ENCODE data around the gene EI24.

Gene EI24

GRCh38 chr11:125583496-125583895 lies 14.2 kb downstream of the EI24 start:
- Histone ChIP-seq H3K4me3 (ENCODE audit: low read length) (no peak overlapping the region), H3K4me1 (ENCODE audit: control insufficient read depth, insufficient read depth, low read length) (no peaks in the 10 kb centered on the region), H3K9ac (ENCODE audit: low read depth, low read length) (no peak overlapping the region), H3K9me3 (replicated peaks; ENCODE audit: low read length) (no peaks in the 10 kb centered on the region), H3K36me3 (ENCODE audit: insufficient read depth, low read length) (peaks cover 44% of the 10 kb centered on the region), H3K4me2 (ENCODE audit: low read length) (no peak overlapping the region), H3K27me3 (ENCODE audit: control insufficient read depth, insufficient read depth, low read length) (no peaks in the 10 kb centered on the region)

- H3K36me3 ChIP-seq (ENCODE audit: insufficient read depth, low read length) = peaks cover 31% of the 10 kb centered on the region
Observed at GRCh38 chr11:125585487-125585886, 16.2 kb downstream of the EI24 start.

GRCh38 chr11:125586623-125587022 lies 17.3 kb downstream of the EI24 start:
- Histone ChIP-seq H3K9me3 (replicated peaks; ENCODE audit: low read length) (no peaks in the 10 kb centered on the region), H3K4me1 (ENCODE audit: control insufficient read depth, insufficient read depth, low read length) (peaks cover 4% of the 10 kb centered on the region), H3K36me3 (ENCODE audit: insufficient read depth, low read length) (peaks cover 26% of the 10 kb centered on the region), H3K9ac (ENCODE audit: low read depth, low read length) (no peak overlapping the region), H3K27me3 (ENCODE audit: control insufficient read depth, insufficient read depth, low read length) (no peaks in the 10 kb centered on the region), H3K4me3 (ENCODE audit: low read length) (no peak overlapping the region), H3K4me2 (ENCODE audit: low read length) (no peak overlapping the region)

More at GRCh38 chr11:125585487-125585886, 16.2 kb downstream of the EI24 start:
- Histone ChIP-seq H3K27me3 (ENCODE audit: control insufficient read depth, insufficient read depth, low read length) (no peaks in the 10 kb centered on the region), H3K9me3 (replicated peaks; ENCODE audit: low read length) (no peaks in the 10 kb centered on the region), H3K9ac (ENCODE audit: low read depth, low read length) (no peak overlapping the region), H3K4me1 (ENCODE audit: control insufficient read depth, insufficient read depth, low read length) (no peaks in the 10 kb centered on the region), H3K4me2 (ENCODE audit: low read length) (no peak overlapping the region), H3K4me3 (ENCODE audit: low read length) (no peak overlapping the region)

- Histone ChIP-seq H3K9ac (ENCODE audit: low read depth, low read length) (no peak overlapping the region), H3K4me2 (ENCODE audit: low read length) (no peak overlapping the region), H3K27me3 (ENCODE audit: control insufficient read depth, insufficient read depth, low read length) (no peaks in the 10 kb centered on the region), H3K4me3 (ENCODE audit: low read length) (no peak overlapping the region), H3K9me3 (replicated peaks; ENCODE audit: low read length) (no peaks in the 10 kb centered on the region), H3K4me1 (ENCODE audit: control insufficient read depth, insufficient read depth, low read length) (peaks cover 4% of the 10 kb centered on the region), H3K36me3 (ENCODE audit: insufficient read depth, low read length) (peaks cover 22% of the 10 kb centered on the region)
Observed at GRCh38 chr11:125587480-125587879, 18.2 kb downstream of the EI24 start.

- H3K4me3 ChIP-seq (ENCODE audit: low read length) = no peak overlapping the region
- H3K9ac ChIP-seq (ENCODE audit: low read depth, low read length) = no peak overlapping the region
- no peaks in the 10 kb centered on the region for H3K27me3 ChIP-seq (ENCODE audit: control insufficient read depth, insufficient read depth, low read length)
- H3K4me2 ChIP-seq (ENCODE audit: low read length) = no peak overlapping the region
- peaks cover 4% of the 10 kb centered on the region for H3K4me1 ChIP-seq (ENCODE audit: control insufficient read depth, insufficient read depth, low read length)
- H3K9me3 ChIP-seq (replicated peaks; ENCODE audit: low read length) = no peaks in the 10 kb centered on the region
- H3K36me3 ChIP-seq (ENCODE audit: insufficient read depth, low read length) = peaks cover 13% of the 10 kb centered on the region
Observed at GRCh38 chr11:125588505-125588904, 19.2 kb downstream of the EI24 start.

GRCh38 chr11:125591649-125592304 lies 22.5 kb downstream of the EI24 start:
- Histone ChIP-seq H3K36me3 (ENCODE audit: insufficient read depth, low read length) (peaks cover 10% of the 10 kb centered on the region), H3K4me1 (ENCODE audit: control insufficient read depth, insufficient read depth, low read length) (peaks cover 15% of the 10 kb centered on the region), H3K4me3 (ENCODE audit: low read length) (peak overlapping the region; percentile 86), H3K9ac (ENCODE audit: low read depth, low read length) (peak overlapping the region; percentile 97), H3K9me3 (replicated peaks; ENCODE audit: low read length) (no peaks in the 10 kb centered on the region), H3K27me3 (ENCODE audit: control insufficient read depth, insufficient read depth, low read length) (no peaks in the 10 kb centered on the region), H3K4me2 (ENCODE audit: low read length) (peak overlapping the region; percentile 100)

- Histone ChIP-seq H3K9me3 (replicated peaks; ENCODE audit: low read length) (no peaks in the 10 kb centered on the region), H3K4me3 (ENCODE audit: low read length) (peak within 1 kb of the TSS; percentile 86), H3K36me3 (ENCODE audit: insufficient read depth, low read length) (peaks cover 16% of the 10 kb centered on the region), H3K4me1 (ENCODE audit: control insufficient read depth, insufficient read depth, low read length) (peaks cover 15% of the 10 kb centered on the region), H3K4me2 (ENCODE audit: low read length) (peak within 1 kb of the TSS; percentile 100), H3K27me3 (ENCODE audit: control insufficient read depth, insufficient read depth, low read length) (no peaks in the 10 kb centered on the region), H3K9ac (ENCODE audit: low read depth, low read length) (peak within 1 kb of the TSS; percentile 97)
Observed at GRCh38 chr11:125592305-125593113, 23.2 kb downstream of the EI24 start, which contains the start of gene STT3A. Gene STT3A (plus strand): TSS chr11:125592852. CDS start chr11:125595916, 3,064 bp downstream.

- H3K27me3 ChIP-seq (ENCODE audit: control insufficient read depth, insufficient read depth, low read length) = no peaks in the 10 kb centered on the region
- no peaks in the 10 kb centered on the region for H3K9me3 ChIP-seq (replicated peaks; ENCODE audit: low read length)
- H3K4me3 ChIP-seq (ENCODE audit: low read length) = peak overlapping the region; percentile 86
- peaks cover 15% of the 10 kb centered on the region for H3K4me1 ChIP-seq (ENCODE audit: control insufficient read depth, insufficient read depth, low read length)
- peaks cover 24% of the 10 kb centered on the region for H3K36me3 ChIP-seq (ENCODE audit: insufficient read depth, low read length)
- H3K4me2 ChIP-seq (ENCODE audit: low read length) = peak overlapping the region; percentile 86
- peak overlapping the region; percentile 94 for H3K9ac ChIP-seq (ENCODE audit: low read depth, low read length)
Observed at GRCh38 chr11:125593114-125593820, 24.0 kb downstream of the EI24 start.

- no peaks in the 10 kb centered on the region for H3K27me3 ChIP-seq (ENCODE audit: control insufficient read depth, insufficient read depth, low read length)
- no peak overlapping the region for H3K4me2 ChIP-seq (ENCODE audit: low read length)
- peaks cover 34% of the 10 kb centered on the region for H3K36me3 ChIP-seq (ENCODE audit: insufficient read depth, low read length)
- no peak overlapping the region for H3K9ac ChIP-seq (ENCODE audit: low read depth, low read length)
- H3K9me3 ChIP-seq (replicated peaks; ENCODE audit: low read length) = no peaks in the 10 kb centered on the region
- no peak overlapping the region for H3K4me3 ChIP-seq (ENCODE audit: low read length)
- H3K4me1 ChIP-seq (ENCODE audit: control insufficient read depth, insufficient read depth, low read length) = peaks cover 15% of the 10 kb centered on the region
Observed at GRCh38 chr11:125594958-125595357, 25.7 kb downstream of the EI24 start.

GRCh38 chr11:125600663-125601062 lies 31.4 kb downstream of the EI24 start:
- Histone ChIP-seq H3K4me2 (ENCODE audit: low read length) (no peak overlapping the region), H3K27me3 (ENCODE audit: control insufficient read depth, insufficient read depth, low read length) (no peaks in the 10 kb centered on the region), H3K4me1 (ENCODE audit: control insufficient read depth, insufficient read depth, low read length) (peaks cover 15% of the 10 kb centered on the region), H3K9me3 (replicated peaks; ENCODE audit: low read length) (no peaks in the 10 kb centered on the region), H3K9ac (ENCODE audit: low read depth, low read length) (no peak overlapping the region), H3K36me3 (ENCODE audit: insufficient read depth, low read length) (peaks cover 74% of the 10 kb centered on the region), H3K4me3 (ENCODE audit: low read length) (no peak overlapping the region)

GRCh38 chr11:125603207-125603606 lies 33.9 kb downstream of the EI24 start:
- Histone ChIP-seq H3K4me2 (ENCODE audit: low read length) (no peak overlapping the region), H3K27me3 (ENCODE audit: control insufficient read depth, insufficient read depth, low read length) (no peaks in the 10 kb centered on the region), H3K9ac (ENCODE audit: low read depth, low read length) (peak overlapping the region; percentile 32), H3K9me3 (replicated peaks; ENCODE audit: low read length) (no peaks in the 10 kb centered on the region), H3K4me1 (ENCODE audit: control insufficient read depth, insufficient read depth, low read length) (peaks cover 15% of the 10 kb centered on the region), H3K36me3 (ENCODE audit: insufficient read depth, low read length) (peaks cover 78% of the 10 kb centered on the region), H3K4me3 (ENCODE audit: low read length) (no peak overlapping the region)

Measured in skeletal muscle satellite cell (primary cell).